ENCODE results near the gene NDUFB6.

DNA sequence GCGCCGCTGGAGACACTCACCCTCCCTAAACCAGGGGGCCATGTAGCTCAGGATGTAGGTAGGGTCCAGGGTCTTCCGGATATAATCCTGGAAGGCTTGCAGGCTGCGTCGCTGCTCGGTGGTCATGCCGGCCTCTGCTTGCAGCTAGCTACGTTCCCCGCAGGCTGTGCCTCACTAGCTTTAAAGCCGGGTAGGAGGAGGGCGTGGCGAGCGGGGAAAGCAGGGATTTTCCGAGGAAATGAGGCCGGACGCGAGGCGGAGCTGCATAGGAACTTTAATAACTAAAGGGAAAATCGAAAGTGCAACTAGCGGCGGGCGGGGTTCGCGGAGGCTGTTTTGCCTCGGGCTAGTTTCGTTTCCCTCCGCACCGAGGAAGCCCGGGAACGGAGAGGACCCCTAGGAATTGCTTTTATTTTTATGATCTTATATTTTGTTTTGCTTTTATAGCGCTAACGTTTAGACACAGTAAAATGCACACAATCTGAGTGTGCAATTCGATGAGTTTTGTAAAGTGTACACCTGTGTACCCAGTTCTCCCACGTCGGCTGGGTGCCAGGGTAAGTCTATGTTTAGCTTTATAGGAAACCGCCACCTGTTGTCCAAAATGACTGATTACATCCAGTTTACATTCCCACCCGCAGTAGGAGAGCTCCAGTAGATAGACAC, 46.8 kb downstream of the NDUFB6 start, which contains the start of gene RIGI:
- TF ChIP-seq, protein P1, sequence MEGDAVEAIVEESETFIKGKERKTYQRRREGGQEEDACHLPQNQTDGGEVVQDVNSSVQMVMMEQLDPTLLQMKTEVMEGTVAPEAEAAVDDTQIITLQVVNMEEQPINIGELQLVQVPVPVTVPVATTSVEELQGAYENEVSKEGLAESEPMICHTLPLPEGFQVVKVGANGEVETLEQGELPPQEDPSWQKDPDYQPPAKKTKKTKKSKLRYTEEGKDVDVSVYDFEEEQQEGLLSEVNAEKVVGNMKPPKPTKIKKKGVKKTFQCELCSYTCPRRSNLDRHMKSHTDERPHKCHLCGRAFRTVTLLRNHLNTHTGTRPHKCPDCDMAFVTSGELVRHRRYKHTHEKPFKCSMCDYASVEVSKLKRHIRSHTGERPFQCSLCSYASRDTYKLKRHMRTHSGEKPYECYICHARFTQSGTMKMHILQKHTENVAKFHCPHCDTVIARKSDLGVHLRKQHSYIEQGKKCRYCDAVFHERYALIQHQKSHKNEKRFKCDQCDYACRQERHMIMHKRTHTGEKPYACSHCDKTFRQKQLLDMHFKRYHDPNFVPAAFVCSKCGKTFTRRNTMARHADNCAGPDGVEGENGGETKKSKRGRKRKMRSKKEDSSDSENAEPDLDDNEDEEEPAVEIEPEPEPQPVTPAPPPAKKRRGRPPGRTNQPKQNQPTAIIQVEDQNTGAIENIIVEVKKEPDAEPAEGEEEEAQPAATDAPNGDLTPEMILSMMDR (IDR thresholded peaks at IDR 0.05): peak; percentile 48 to 66 (median 58)
- peak; percentile 79 for TF ChIP-seq POLR2A (IDR thresholded peaks at IDR 0.05)
